Measurements from ENCODE around the gene SLC7A10.

DNA sequence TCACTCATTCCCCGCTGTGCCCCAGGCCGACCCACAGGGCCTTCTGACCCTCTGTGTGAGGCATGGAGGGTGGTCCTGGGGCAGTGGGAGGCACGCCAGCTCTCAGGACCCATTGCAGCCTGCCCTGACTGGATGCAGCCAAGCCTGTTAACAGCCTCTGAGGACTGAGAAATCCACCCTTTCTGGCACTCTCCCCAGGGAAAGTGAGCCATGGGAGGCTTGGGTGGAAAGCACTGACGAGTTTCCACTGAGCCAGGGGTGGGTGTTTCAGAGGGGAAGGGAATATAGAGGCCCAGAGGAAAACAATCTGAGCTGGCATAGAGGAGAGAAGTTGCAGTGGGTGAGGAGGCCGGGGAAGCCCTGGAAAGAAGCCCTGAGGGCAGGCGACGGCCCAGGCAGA is 30.6 kb upstream of the SLC7A10 start:
- TF ChIP-seq, protein P1, sequence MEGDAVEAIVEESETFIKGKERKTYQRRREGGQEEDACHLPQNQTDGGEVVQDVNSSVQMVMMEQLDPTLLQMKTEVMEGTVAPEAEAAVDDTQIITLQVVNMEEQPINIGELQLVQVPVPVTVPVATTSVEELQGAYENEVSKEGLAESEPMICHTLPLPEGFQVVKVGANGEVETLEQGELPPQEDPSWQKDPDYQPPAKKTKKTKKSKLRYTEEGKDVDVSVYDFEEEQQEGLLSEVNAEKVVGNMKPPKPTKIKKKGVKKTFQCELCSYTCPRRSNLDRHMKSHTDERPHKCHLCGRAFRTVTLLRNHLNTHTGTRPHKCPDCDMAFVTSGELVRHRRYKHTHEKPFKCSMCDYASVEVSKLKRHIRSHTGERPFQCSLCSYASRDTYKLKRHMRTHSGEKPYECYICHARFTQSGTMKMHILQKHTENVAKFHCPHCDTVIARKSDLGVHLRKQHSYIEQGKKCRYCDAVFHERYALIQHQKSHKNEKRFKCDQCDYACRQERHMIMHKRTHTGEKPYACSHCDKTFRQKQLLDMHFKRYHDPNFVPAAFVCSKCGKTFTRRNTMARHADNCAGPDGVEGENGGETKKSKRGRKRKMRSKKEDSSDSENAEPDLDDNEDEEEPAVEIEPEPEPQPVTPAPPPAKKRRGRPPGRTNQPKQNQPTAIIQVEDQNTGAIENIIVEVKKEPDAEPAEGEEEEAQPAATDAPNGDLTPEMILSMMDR (IDR thresholded peaks at IDR 0.05): no peak
- TF ChIP-seq POLR2A (IDR thresholded peaks at IDR 0.05): no peak
